Measurements from ENCODE around the gene SNX14.

Gene SNX14

DNA sequence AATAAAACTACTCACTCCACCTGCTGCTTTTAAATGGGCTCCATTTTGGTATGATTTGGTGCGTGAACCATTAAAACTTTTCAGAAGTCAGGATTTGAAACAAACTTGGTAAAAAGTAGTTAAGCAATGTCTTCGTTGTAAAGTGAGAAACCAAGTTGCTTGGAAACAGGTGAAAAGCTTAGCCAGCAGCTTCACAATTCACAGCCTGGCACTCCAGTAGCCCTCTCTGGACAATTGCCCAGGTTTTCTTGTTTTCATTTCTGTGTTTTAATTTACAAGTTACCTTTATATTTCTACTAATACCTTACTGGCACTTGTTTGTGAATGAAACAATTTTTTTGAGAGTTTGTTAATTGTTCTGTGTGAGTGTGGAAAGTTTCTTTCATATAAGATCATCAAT lies 131.0 kb downstream of the SNX14 start:
- DNase-seq (ENCODE audit: low read depth): no peak

- DNase-seq (ENCODE audit: low read depth): no peak
Observed at GRCh38 chr6:85461798-85462170, 131.9 kb downstream of the SNX14 start.

DNA sequence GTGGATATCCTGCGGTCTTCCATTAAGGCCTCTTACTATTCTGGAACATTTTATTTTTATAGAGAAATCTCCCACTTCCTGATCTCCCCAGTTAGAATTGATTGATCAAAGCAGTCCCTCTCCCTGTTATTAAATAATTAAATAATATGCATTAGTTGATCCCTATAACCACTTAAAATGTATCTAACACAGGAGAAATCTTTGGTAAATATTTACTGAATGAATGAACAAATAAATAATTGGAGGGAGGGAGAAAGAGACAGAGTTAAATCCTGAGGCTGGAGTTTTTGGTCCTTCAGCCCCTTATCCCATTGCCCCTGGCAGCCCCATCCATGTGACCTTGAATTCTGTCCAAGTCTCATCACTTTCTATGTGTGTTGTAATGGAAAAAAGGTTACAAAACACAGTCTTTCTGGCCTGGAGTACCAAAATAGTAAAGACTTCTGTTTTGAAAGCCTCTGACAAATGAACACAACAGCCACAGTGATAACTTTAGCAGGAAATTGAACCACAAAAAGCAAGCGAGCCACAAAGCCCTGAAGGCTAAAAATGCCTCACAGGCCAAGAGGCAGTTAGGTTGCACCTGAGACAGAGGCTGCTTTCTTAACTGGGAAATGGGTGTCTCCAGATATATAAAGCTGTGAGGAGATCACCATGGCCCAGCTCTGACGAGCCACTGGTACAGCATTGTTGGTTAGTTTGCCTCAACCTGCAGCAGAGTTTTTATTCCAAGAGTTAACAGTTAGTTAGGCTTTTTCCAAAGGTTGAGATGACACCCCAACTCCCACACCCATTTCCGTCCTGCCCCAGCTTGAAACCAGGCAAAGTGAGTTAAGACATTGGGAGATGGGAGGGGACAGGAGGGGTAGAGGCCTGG lies 132.5 kb downstream of the SNX14 start:
- DNase-seq (ENCODE audit: low read depth): no peak

DNA sequence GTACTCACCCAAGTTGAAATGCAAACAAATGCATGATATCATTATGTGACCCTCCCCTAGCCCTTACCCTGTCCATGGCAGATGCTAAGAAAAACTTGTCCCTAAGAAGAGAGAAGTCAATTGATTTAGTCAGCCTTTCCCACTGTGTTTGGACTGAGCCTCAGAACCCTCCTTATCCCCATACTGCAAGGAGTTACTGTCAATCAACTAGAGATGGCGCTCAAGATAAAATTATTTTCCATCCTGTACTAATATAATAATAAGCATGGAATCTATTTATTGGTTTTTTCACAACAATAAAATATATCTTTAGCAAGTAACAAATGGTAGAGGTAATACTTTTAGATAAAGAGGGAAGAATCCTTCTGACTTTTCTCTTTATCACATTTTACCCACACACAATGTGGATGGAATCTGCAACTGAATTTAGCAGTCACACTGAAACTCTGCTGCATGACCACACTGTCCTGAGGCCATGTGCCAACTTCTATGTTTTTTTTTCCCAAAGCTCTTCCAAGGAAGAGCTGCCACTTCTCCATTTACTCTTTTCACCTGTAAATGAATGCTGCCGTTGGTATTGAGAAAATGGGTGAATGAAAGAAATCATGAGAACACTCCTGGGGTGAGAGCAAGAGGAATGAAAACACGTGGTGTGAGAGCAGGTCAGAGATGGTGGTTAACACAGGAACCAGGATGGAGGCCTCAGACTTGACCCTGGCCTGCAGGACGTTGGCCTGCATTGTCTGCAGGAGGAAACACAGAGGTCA lies 133.3 kb downstream of the SNX14 start:
- DNase-seq (ENCODE audit: low read depth): no peak

GRCh38 chr6:85459224-85459901 lies 134.3 kb downstream of the SNX14 start:
- peak; percentile 95 for DNase-seq (ENCODE audit: low read depth)

GRCh38 chr6:85458782-85459181 lies 134.9 kb downstream of the SNX14 start:
- no peak for DNase-seq (ENCODE audit: low read depth)

DNA sequence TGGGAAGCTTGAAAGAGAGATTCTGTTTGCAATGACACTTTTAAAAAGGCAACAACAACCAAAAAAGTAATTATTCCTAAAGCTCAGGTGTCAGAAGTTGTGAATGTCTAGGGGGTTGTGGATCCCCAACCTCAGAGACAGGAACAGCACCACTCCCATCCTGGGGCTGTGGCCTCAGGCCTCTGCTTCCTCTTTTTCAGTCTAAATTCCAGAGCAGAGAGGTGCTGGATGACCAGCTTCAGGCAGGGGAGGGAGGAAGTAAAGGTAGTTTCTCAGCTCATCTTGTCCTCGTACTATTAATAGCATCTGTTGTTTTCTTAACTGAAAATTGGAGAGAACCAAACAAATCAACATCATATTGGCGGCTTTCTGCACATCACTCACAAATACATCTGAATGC lies 135.5 kb downstream of the SNX14 start:
- no peak for DNase-seq (ENCODE audit: low read depth)

DNA sequence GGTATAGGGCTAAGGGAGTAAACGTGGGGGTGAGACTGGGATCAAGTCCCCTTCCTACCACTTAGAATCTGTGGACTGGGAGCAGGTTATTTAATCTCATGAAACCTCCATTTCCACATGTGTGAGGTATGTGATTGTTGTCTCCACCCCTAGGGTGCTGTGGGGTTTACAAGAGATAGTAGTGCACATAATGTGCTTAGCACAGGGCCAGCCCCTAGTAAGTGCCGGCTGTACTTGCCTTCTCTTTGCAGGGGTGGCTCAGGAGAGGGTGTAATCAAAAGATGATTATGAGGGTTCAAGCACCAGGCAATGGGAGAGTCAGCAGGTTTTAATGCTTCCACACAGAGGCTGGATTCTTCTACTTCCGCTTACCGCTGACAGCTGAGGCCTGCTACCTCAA lies 136.9 kb downstream of the SNX14 start:
- DNase-seq (ENCODE audit: low read depth): no peak

Measured in GM04504 (cell line).